ENCODE data around the gene OAS3. TPM values are rescaled to one million over a fixed set of nuclear protein-coding genes. Genes with fewer than 3 reads are reported as not detected.

Gene OAS3
- total RNA-seq, 2 experiments from 2014 or later = 260 to 265 TPM

DNA sequence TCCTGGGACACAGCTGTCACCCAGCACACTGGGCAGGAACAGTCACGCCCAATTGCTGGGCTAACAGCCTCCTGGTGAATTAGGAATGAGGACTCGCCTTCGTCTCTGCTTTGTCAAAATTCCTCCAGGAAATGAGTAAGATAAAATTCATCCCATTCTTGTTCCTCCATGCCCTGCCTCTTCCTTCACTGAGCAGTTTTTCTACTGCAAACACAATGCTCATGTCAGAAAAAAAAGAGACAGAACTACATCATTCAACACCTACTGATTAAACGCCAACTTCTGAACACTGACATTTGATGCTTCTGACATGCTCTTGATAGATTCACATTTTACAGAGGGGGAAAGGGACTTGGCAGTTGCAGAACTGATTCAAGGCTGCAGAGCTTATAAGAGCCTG is 80.8 kb downstream of the OAS3 start:
- ChIA-PET CTCF (interaction anchor here (0.6 to 2.3 kb wide), 2 partner anchors 13 to 118 kb away, joined by 3 to 6 read pairs; no protein-coding TSS in a partner anchor), POLR2A (no interaction called here)
- H3K9me3 Mint-ChIP-seq = no peaks in the 10 kb centered on the region
- DNase-seq = no peak
- H3K27me3 Mint-ChIP-seq = peaks cover 8% of the 10 kb centered on the region
- H3K4me3 Mint-ChIP-seq = no peak overlapping the region
- no peak overlapping the region for H3K27ac Mint-ChIP-seq
- peaks cover 14% of the 10 kb centered on the region for H3K4me1 Mint-ChIP-seq
- peaks cover 4% of the 10 kb centered on the region for H3K36me3 Mint-ChIP-seq (ENCODE audit: low read depth)

DNA sequence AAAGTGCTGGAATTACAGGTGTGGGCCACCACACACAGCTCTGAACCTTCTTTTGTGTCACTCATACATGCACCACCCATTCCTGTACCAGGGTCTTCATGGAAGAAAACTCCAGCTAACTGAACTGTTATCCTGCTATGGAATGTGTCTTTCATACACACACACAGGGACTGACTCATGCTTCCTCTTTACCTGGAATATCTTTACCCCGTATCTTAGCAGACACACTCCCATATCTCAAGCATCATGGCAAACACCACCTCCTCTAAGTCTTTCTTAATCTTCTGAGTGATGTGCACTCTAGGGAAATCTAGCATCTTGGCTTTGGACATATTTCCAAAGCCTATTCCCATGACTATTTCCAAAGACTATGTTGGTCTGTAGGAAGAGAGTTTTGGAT is 83.2 kb downstream of the OAS3 start:
- Mint-ChIP-seq H3K27me3 (peaks cover 11% of the 10 kb centered on the region), H3K9me3 (no peaks in the 10 kb centered on the region), H3K4me1 (peaks cover 14% of the 10 kb centered on the region), H3K4me3 (no peak overlapping the region), H3K27ac (no peak overlapping the region), H3K36me3 (ENCODE audit: low read depth) (no peaks in the 10 kb centered on the region)
- no peak for DNase-seq
- CTCF ChIA-PET = interaction anchor here (1.5 to 2.3 kb wide), 2 partner anchors 28 to 120 kb away, joined by 4 to 6 read pairs; no protein-coding TSS in a partner anchor
- POLR2A ChIA-PET = interaction anchor here (1.7 kb wide), 1 partner anchor 43 kb away, joined by 4 read pairs; the partner anchor contains the start of gene OAS2

Other genes with a start within 250 kb of the OAS3 start
- not detected for gene RPH3A, start 146.7 kb upstream of the OAS3 start, total RNA-seq
- 100 to 1,000 TPM; 246 to 248 TPM for gene OAS1, start 31.5 kb upstream of the OAS3 start, total RNA-seq
- gene OAS2, start 40.0 kb downstream of the OAS3 start, total RNA-seq = 100 to 1,000 TPM; 327 to 331 TPM
- gene DTX1, start 118.3 kb downstream of the OAS3 start, total RNA-seq = under 1 TPM in 1 of 2 experiments, not detected in 1; 0.18 TPM
- gene RASAL1, start 197.3 kb downstream of the OAS3 start, total RNA-seq = under 1 TPM; 0.10 to 0.35 TPM
- under 1 TPM; 0.23 to 0.28 TPM for gene CFAP73, start 211.2 kb downstream of the OAS3 start, total RNA-seq
- 10 to 100 TPM; 55.6 to 57.6 TPM for gene DDX54, start 247.0 kb downstream of the OAS3 start, total RNA-seq
- gene RITA1, start 247.2 kb downstream of the OAS3 start, total RNA-seq = 10 to 100 TPM; 14.7 to 16.9 TPM

Data from activated CD4-positive, alpha-beta memory T cell treated with anti-CD3 and anti-CD28 coated beads, Interleukin-2, amount 10 ng/mL, durations not matched to agents 7 days and 5 days (primary cell).